ENCODE measurements around the gene SBF2. TPM values are rescaled to one million over a fixed set of nuclear protein-coding genes. Genes with fewer than 3 reads are reported as not detected.

SBF2 gene
- total and polyA plus RNA-seq, 2 donors (not counting 1 experiment from before 2014, with no cell fraction given) = 5.6 to 17.7 TPM

GRCh38 chr11:10323793-10324170 is 29.8 kb upstream of the SBF2 start:
- Mint-ChIP-seq H3K9me3 (ENCODE audit: insufficient read depth) (no peaks in the 10 kb centered on the region), H3K27ac (no peak overlapping the region)

More at GRCh38 chr11:10323793-10324170, 29.8 kb upstream of the SBF2 start:
- Mint-ChIP-seq H3K4me3 (no peak overlapping the region), H3K27me3 (peaks cover 16% of the 10 kb centered on the region), H3K4me1 (peaks cover 10% of the 10 kb centered on the region)
- intact Hi-C loops (cut with micrococcal nuclease) = loop anchor here (1.0 to 5.0 kb wide), 5 partner anchors 15 to 1306 kb away; no protein-coding TSS in a partner anchor
- no peak overlapping the region for H3K9ac ChIP-seq (ENCODE audit: low read length)
- no peak overlapping the region for H3K4me3 ChIP-seq (ENCODE audit: control extremely low read depth in 1 of 5, extremely low read depth in 1 of 5, insufficient read depth in 1 of 5, low read depth in 2 of 5, low read length in 4 of 5)
- no peak overlapping the region for H3K4me2 ChIP-seq (replicated peaks; ENCODE audit: low read depth, low read length, poor library complexity, severe bottlenecking)
- H3K79me2 ChIP-seq (ENCODE audit: control insufficient read depth, insufficient read depth, low read length) = no peaks in the 10 kb centered on the region
- CTCF ChIA-PET = interaction anchor here (0.7 to 4.6 kb wide), 22 partner anchors 10 to 1308 kb away, joined by 3 to 53 read pairs (median 5); partner anchors contain the start of gene ADM
- no peak for ATAC-seq (ENCODE audit: low read depth)
- H3K27ac ChIP-seq (ENCODE audit: low read length in 2 of 2) = no peak overlapping the region
- POLR2A ChIA-PET = interaction anchor here (0.6 kb wide), 1 partner anchor 25 kb away, joined by 7 read pairs; no protein-coding TSS in a partner anchor
- H2AFZ ChIP-seq (ENCODE audit: insufficient read depth, low read depth, low read length, poor library complexity, severe bottlenecking) = no peak overlapping the region
- no peaks in the 10 kb centered on the region for H4K20me1 ChIP-seq (ENCODE audit: control insufficient read depth, insufficient read depth, low read length, poor library complexity, severe bottlenecking)
- DNase-seq = no peak
- H3K9me3 ChIP-seq (ENCODE audit: control extremely low read depth in 1 of 3, control insufficient read depth in 2 of 3, insufficient read depth in 1 of 3, low read length in 2 of 3) = no peaks in the 10 kb centered on the region
- WGBS (ENCODE audit: insufficient coverage) = 44% methylated on average over 1 of the region's 1 CpG
- H3K27me3 ChIP-seq (replicated peaks in 1 of 4; ENCODE audit: control extremely low read depth in 1 of 4, control insufficient read depth in 3 of 4, insufficient read depth in 4 of 4, low read length in 3 of 4) = peaks cover 0 to 6% (median 0%) of the 10 kb centered on the region in 4 experiments
- peaks cover under 1 to 8% of the 10 kb centered on the region in 2 donors for H3K4me1 ChIP-seq (ENCODE audit: control insufficient read depth in 2 of 2, insufficient read depth in 2 of 2, low read length in 2 of 2)
- TF ChIP-seq EZH2 (IDR thresholded peaks at IDR 0.05; ENCODE audit: borderline replicate concordance, insufficient read depth, low read depth, low read length, poor library complexity, severe bottlenecking) = no peak
- TF ChIP-seq CTCF (IDR thresholded peaks at IDR 0.05) = no peak
- no peaks in the 10 kb centered on the region for H3K36me3 ChIP-seq (replicated peaks in 1 of 2; ENCODE audit: control extremely low read depth in 1 of 2, control insufficient read depth in 1 of 2, extremely low read depth in 1 of 2, insufficient read depth in 2 of 2, low read length in 1 of 2)

Measured in B cell (primary cell).